Measurements from ENCODE around the gene SPRN.
A peak's percentile ranks its signal among the peaks of the same experiment; 100 is the strongest.

Gene SPRN

DNA sequence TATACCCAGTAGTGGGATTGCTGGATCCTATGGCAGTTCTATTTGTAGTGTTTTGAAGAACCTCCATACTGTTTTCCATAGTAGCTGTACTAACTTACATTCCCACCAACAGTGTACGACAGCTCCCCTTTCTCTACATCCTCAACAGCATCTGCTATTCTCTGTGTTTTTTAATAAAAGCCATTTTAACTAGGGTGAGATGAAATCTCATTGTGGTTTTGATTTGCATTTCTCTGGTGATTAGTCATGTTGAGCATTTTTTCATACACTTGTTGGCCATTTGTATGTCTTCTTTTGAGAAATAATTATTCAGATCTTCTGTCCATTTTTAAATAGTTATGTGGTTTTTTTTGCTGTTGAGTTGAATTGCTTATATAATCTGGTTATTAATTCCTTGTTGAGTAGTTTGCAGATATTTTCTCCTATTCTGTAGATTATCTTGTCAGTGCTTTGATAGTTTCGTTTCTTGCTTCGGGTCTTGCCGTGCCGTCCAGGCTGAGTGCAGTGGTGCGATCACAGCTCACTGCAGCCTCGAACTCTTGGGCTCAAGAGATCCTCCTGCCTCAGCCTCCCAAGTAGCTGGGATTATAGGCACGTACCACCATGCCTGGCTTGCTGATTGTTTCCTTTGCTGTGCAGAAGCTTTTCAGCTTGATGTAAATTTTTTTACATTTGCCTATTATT lies 18.4 kb downstream of the SPRN start:
- DNase-seq (ENCODE audit: low spot score) = no peak

DNA sequence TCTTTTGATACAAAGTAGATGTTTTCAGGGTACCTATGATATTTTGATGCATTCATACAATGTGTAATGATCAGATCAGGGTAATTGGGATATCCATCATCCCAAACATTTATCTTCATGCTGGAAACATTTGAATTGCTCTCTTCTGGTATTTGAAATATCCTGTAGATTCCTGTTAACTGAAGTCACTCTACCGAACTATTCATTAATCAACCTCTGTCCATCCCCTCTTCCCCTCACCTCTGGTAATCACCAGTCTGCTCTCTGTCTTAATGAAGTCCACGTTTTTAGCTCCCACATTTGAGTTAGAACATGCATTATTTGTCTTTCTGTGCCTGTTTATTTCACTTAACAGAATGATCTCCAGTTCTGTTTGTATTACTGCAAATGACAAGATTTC lies 19.2 kb downstream of the SPRN start:
- no peak for DNase-seq (ENCODE audit: low spot score)

DNA sequence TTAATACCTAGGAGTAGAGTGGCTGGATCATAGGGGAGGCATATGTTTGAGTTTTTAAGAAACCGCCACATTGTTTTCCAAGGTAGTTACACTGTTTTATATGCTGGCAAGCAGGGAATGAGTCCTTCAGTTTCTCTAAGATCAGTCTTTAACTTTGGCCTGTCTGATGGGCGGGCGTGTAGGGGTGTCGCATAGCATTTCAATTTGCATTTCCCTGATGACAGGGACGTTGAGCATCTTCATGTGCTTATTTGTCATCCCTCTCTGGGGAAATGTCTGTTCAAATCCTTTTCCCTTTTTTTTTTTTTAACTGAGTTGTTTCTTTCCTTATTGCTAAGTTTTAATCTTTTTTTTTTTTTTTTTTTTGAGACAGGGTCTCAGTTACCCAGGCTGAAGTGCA lies 20.6 kb downstream of the SPRN start:
- DNase-seq (ENCODE audit: low spot score) = no peak

DNA sequence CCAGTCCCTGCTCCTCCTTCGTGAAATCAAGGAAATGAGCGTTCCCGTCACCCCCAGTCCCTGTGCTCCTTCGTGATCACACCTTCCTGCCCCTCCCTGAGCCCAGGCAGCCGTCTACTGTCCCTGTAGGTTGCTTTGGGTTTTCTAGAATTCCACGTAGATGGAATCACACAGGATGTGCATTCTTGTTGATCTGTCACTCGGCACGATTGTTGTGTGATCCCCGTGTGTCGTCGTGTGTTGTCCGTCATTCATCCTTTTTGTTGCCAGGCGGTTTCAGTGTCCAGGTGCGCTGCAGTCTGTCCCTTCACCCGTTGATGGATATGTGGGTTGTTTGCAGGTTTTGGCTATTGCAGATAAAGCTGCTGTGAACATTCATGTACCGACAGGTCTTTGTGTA lies 21.1 kb downstream of the SPRN start:
- DNase-seq (ENCODE audit: low spot score) = no peak

DNA sequence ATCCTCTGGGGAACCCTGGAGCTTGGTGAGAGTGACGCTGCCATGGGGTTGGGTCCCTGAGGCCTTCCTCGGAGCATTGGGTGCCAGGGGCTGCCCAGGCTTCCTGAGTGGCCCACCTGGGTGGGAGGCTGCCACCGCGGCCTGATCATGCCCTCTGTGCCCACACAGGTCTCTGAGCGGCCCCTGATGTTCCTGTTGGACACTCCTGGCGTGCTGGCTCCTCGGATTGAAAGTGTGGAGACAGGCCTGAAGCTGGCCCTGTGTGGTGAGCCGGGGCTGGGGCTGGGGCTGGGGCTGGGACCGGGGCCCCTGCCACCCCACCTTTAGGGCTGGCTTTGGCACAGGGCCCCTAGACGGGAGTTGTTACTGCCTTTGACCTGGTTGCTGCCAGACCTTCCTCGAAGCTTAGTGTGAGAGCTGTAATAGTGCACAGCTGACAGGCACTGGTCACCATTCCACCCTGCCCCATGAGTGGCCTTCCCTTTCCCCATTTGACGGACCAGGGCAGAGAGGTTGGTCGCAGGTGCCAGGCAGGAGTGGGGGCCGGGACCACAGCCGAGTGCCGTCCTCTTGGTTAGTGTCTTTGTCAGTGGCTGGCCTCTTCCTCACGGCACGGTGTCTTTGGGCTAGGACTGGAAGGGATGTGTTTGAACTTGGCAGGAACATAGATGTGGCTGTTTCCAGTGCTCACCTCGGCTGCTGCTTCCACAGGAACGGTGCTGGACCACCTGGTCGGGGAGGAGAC lies 22.3 kb downstream of the SPRN start:
- DNase-seq (ENCODE audit: low spot score) = no peak

DNA sequence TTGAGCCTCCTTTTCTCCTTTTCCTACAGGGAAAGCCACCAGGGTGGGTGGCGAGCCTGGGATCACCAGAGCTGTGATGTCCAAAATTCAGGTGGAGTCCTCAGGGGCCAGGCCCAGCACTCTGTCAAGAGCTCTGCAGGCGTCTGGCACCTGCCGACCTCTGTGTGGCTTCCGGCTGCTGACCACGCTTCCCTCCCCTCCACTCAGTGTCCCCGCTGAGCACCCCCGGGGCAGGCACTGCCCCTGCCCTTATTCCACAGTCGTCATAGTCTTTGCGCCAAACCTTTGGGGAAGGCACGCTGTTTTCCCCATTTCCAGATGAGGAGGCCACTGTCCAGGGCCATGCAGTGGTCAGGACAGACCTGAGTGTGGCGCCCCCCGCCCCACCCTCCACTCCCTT lies 22.9 kb downstream of the SPRN start:
- DNase-seq (ENCODE audit: low spot score) = no peak

DNA sequence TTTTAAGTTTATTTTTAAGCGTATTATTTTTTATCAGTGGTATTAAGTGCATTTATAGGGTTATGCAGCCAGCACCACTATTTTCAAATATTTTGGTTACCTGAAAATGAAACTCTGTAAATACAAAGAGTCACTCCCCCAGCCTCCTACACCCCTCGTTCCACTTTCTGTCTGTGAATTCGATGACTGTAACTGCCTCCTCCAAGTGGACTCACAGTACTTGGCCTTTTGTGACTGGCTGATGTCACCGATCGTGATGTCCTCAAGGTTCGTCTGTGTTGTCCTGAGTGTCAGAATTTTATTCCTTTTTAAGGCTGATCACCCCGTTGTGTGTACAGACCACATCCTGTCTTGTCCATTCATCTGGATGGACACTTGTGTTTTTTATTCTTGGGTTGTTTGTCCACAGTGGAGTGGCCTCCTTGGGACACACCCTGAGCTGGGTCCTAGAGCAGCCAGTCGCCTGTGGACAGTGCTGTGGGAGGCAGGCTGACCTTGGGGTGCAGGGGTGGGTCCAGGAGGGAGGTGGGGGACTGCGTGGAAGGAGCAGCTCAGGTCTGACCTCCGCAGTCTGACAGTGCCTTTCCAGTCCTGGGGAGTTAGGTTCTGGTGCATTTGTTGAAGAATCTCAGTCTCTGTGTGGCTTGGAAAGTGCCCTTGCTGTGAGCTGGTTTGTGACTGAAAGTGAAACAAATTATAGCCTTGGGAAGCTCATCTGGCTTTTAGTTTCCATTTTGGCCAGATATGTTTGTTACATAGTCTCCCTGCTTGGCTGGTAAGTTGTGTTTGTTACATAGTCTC lies 23.6 kb downstream of the SPRN start:
- no peak for DNase-seq (ENCODE audit: low spot score)

DNA sequence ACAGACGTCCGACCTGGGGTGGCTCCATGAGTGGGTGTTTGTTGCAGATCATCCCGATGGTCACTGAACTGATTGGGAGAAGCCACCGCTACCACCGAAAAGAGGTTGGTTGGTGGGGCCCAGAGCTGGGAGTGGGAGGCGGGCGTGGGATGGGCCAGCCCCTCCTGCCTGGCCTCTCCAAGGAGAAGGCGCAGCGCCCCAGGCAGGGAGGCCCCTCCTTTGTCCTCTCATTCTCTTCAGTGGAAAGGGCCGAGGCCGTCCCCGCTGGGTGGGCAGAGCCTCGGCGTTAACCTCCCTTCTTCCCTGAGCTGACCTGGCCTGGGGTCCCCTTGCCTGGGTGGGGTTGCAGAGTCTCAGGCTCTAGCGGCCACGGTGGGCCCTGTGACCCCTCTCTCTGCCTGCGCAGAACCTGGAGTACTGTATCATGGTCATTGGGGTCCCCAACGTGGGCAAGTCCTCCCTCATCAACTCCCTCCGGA lies 25.3 kb downstream of the SPRN start:
- no peak for DNase-seq (ENCODE audit: low spot score)

DNA sequence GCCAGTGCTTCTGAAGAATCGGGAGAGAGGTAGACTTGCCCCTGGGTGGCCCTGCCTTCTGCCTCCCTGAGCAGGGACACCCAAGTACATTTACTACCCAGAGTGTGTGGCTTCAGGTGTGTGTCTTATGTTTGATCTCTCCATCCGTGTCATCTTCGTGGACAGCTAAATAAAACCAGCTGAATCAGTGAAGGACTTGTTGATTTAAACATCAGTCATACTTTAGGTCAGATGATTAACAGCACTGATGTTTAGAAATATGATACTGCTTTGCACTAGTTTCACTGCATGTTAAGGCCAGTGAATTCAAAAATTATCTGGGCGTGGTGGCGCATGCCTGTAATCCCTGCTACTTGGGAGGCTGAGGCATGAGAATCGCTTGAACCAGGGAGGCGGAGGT lies 26.5 kb downstream of the SPRN start:
- DNase-seq (ENCODE audit: low spot score) = no peak

DNA sequence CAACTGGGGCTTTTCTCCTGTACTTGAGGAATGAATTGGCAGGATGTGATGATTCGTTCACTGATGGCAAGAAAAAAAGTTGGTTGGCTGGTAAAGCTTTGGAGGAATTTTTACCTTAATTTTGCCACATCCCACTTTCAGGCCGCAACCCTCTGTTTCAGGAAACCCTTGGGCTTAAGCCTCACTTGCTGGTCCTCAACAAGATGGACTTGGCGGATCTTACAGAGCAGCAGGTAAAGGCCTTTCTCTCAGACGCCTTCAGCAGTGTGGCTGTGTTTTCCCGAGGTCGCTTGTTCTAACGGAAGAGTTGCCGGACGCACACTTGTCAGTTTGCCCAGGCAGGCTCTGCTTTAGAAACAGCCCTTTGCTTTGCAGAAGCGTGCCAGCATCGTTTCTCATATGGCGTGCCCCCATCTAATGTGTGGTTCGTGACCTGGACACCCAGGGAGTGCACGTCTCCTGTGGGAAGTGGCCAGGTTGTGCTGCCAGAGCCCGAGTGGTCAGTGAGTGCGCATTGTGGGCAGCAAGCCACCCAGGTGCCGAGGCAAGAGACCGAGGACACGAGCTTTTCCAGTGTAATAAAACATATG lies 28.3 kb downstream of the SPRN start:
- no peak for DNase-seq (ENCODE audit: low spot score)

DNA sequence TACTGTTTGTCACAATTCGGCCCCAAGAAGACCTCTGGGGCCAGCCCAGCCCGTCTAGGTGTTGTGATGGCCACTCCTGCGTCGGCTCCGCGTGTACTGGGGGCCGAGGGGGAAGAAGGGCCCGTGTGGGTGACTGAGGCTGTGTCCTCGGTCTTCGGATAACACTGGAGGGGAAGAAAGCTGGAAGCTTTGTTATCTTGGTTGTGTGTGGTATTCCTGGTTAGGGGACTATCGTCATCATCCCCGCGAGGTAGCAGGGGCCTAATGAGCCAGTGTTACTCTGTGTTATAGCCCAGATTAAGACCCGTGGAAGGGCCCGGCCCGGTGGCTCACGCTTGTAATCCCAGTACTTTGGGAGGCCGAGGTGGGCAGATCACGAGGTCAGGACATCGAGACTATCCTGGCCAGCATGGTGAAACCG lies 29.6 kb downstream of the SPRN start:
- DNase-seq (ENCODE audit: low spot score) = no peak

DNA sequence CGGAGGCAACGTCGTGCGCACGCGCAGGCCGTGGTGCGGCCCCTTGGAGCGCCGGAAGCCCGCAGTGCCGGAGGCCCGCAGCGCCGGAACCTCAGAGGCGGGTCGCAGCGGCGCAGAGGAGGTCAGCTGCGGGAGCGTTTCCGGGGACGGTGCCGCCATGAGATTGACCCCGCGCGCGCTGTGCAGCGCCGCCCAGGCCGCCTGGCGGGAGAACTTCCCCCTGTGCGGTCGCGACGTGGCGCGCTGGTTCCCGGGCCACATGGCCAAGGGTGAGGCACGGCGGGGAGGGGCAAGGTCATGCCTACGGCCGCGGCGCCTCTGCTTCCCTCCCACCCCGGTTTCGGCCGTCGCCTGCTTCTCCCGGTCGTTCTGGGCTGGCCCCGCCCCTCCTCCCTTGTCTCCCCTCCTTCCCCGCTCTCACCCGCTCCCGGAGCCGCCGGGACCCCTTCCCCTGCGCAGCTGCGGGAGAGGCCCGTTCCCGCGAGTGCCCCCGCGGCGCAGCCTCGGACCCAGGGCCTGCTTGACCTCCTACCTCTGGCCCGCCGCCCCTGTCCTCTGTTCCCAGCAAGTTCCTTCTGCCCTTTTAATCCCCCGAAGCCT lies 30.3 kb downstream of the SPRN start, which contains the start of gene MTG1:
MTG1 (plus strand) TSS at position 94 of the 600 bp plus-strand sequence; CDS start at position 158, 64 bp downstream.
- peak; percentile 94 for DNase-seq (ENCODE audit: low spot score)

DNA sequence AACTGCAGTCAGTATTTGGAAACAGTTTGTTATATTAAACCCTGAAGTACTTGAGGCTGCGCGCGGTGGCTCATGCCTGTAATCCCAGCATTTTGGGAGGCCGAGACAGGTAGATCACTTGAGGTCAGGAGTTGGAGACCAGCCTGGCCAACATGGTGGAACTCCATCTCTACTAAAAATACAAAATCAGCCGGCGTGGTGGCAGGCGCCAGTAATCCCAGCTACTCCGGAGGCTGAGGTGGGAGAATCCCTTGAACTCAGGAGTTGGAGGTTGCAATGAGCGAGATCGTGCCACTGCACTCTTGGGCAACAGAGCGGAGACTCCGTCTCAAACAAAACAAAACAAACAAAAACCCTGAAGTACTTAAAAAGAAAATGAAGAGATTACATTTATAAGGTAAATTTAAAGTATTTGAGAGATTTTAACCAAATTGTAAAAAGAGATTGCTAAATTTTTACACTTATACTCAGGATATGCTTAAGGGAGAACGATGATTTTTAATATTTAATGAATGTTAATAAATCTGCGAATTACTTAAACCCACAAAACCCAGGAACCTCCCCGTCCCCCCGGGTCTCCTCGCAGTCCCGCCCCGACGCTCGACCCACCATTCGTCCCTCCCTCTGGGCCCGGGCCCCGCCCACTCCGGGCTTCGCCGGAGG lies 30.9 kb downstream of the SPRN start:
- no peak for DNase-seq (ENCODE audit: low spot score)

DNA sequence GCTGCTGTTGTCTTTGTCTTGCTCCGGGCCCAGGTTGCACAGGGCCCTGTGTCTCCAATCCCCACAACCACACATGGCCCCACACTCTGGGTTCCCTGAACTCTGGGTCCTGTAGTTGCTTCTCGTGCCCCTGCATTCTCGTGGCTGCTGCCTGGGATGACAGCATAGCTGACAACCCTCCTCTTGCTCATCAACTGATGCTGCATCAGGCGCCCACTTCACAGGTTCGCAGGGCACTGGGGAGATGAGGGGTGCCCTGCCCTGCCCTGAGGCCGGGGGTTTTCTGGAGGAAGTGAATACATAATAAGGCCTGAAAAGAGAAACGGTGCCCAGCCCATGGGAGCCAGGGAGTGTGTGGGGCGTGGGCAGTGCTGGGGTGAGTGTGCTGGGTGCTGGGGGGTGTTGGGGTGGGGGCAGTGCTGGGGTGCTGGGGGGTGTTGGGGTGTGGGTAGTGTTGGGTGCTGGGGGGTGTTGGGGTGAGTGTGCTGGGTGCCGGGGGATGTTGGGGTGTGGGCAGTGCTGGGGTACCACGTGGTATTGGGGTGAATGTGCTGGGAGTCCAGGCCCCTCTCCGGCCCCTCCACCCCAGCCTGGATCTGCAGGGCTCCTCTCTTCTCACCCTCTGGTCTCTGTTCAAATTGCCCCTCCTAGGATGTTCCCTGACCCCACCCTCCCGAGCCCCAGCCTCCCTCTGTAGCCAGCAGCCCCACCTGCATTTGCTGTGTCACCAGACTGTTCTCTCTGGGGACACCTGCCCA lies 32.5 kb downstream of the SPRN start:
- no peak for DNase-seq (ENCODE audit: low spot score)

DNA sequence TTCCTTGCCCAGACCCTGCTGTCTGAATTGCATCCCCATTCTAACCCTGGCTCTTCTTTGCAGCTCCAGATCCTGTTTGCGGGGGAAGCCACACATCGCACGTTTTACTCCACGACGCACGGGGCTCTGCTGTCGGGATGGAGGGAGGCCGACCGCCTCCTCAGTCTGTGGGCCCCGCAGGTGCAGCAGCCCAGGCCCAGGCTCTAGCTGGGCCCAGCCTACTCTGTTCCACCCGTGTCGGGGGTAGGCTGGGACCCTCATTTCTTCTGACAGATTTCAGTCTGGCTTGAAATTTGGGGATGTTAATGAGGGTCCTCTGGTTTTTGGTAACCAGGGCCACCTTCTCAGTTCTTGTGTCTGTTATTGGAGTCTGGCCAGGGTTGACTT lies 33.2 kb downstream of the SPRN start:
- no peak for DNase-seq (ENCODE audit: low spot score)

DNA sequence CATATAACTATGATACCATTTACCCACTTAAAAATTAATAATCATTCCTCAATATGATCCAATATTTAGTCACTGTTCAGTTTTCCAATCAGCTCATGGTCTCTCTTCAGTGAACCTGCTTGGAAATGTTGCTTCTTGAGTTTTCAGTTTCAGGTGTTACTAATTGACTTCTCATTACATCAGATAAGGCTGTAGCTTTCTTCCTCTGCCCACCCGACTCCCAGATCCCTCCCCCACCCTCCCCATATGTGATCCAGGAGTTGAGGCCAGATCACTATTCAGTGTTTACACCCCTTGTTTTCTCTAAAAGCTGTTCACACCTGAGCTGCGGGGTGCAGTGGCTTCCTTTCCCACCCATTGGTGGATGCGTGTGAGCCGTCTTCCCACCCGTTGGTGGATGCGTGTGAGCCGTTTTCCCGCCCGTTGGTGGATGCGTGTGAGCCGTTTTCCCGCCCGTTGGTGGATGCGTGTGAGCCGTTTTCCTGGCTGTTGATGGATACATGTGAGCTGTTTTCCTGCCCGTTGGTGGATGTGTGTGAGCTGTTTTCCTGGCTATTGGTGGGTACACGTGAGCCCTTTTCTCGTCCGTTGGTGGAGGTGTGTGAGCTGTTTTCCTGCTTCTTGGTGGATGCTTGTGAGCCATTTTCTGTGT lies 33.7 kb downstream of the SPRN start:
- DNase-seq (ENCODE audit: low spot score) = no peak

DNA sequence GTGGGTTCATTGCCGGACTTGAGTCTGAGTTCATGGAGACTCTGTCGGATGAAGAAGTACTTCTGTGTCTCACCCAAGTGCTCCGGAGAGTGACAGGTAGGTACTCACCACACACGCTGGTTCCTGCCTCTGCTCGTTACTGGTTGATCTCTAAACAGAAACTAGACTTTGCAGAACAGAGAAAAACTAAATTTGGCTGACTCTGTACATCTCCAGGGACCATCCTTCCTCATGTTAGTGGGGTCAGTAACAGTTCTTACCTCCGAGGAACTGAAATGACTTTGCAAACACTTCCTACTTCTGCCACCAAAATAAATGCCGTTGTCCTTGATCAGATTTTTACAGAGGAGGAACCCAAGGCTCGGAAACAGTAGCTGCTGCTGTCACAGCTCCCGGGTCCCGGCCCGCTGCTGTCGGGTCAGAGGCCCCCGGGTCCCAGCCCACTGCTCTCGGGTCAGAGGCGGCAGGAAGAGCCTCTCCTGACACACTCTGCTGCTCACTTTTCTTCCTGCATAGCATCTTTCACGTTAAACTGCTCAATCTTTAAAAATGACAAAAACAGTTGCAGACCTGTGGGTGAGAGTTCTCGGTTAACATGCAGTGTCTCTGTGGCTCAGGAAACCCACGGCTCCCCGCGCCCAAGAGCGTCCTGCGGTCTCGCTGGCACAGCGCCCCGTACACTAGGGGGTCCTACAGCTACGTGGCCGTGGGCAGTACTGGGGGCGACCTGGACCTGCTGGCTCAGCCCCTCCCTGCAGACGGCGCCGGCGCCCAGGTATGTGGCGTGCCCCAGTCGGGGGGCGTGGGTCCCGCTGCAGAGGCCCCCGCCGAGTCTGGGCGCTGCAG lies 35.2 kb downstream of the SPRN start:
- no peak for DNase-seq (ENCODE audit: low spot score)

DNA sequence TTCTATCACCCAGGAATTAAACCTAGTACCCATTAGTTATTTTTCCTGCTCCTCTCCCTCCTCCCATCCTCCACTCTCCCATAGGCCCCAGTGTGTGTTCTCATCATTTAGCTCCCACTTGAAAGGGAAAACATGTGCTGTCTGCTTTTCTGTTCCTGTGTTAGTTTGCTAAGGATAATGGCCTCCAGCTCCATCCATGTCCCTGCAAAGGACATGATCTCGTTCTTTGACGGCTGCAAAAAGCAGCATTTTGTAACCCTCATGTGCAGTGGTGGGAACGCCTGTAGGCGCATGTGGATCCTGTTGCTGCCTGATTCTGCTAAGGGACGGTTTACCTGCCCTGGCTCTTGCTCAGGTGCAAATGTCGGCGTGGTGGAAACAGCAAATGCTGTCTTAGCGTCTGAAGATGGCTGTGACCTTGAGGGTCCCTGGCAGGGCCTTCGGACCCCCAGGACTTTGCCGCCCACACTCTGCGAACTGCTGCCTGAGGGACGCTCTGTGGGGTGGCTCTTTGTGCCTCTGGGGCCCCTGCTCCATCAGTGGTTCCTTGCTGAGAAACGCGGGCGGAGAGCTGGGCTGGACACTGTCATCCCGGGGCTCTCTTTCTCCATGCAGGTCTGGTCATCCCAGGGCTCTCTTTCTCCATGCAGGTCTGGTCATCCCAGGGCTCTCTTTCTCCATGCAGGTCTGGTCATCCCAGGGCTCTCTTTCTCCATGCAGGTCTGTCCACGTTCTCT lies 36.0 kb downstream of the SPRN start:
- no peak for DNase-seq (ENCODE audit: low spot score)

All from globus pallidus (tissue), 1 donor.